Cardiac fibroblast (primary cell): ENCODE data around the gene KLRC2.
"Not testable (repeated sequence)": the region's sequence is repeated elsewhere in the genome, so short reads cannot be mapped to it uniquely, and the experiment has no call there.

ENCODE experiments used
- DNase-seq, 2 donors: peaks; one replicate each; pipeline versions ENCODE4 v3.0.0 to v3.0.0-alpha.2; 2010; ENCODE audit warnings: low read depth in 2 of 2
- H3K4me3 ChIP-seq, 2 donors: replicated peaks in 1 of 2; 1 replicate in 1 of 2; 2 replicates in 1 of 2; pipeline ENCODE4 v1.5.1; 2011; ENCODE audit warnings: low read depth in 2 of 2, low read length in 2 of 2, mild to moderate bottlenecking in 2 of 2, moderate library complexity in 1 of 2
- CTCF ChIP-seq: IDR thresholded peaks from one replicate; pipeline ENCODE4 v1.5.1; 2011; ENCODE audit warnings: low read depth, mild to moderate bottlenecking, low read length, inconsistent platforms

Gene KLRC2

GRCh38 chr12:10453156-10453555 is 17.3 kb upstream of the KLRC2 start, which contains the start of gene KLRC1:
Gene KLRC1 (minus strand): TSS chr12:10453377. CDS start chr12:10451156, 2,221 bp downstream.
- peak in 1 of 2 donors; percentile 41 for DNase-seq
- no peak for TF ChIP-seq CTCF

GRCh38 chr12:10448236-10448635 is 12.4 kb upstream of the KLRC2 start:
- DNase-seq: no peak
- no peak overlapping the region for H3K4me3 ChIP-seq
- TF ChIP-seq CTCF: no peak

More at GRCh38 chr12:10453156-10453555, 17.3 kb upstream of the KLRC2 start, which contains the start of gene KLRC1:
- H3K4me3 ChIP-seq: no peak within 1 kb of the TSS

DNA sequence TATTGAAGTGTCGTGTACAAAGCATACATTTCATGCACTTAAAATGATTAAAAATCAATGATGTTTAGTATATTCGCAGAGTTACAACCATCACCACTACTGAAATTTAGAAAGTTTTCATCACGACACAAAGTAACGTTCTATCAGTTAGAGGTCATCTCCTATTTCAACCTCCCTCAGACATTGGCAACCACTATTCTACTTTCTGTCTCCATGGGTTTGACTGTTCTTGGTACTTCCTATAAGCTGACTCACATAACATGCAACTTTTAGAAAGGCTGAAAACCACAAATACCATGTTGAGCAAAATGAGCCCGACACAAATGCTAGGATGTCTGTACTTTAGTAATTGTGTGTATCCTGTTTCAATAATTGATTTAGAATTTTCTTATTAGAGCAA is 10.2 kb upstream of the KLRC2 start:
- H3K4me3 ChIP-seq, DNase-seq: not testable (repeated sequence)

GRCh38 chr12:10441144-10441543 is 5.3 kb upstream of the KLRC2 start:
- not testable (repeated sequence) for DNase-seq, H3K4me3 ChIP-seq

DNA sequence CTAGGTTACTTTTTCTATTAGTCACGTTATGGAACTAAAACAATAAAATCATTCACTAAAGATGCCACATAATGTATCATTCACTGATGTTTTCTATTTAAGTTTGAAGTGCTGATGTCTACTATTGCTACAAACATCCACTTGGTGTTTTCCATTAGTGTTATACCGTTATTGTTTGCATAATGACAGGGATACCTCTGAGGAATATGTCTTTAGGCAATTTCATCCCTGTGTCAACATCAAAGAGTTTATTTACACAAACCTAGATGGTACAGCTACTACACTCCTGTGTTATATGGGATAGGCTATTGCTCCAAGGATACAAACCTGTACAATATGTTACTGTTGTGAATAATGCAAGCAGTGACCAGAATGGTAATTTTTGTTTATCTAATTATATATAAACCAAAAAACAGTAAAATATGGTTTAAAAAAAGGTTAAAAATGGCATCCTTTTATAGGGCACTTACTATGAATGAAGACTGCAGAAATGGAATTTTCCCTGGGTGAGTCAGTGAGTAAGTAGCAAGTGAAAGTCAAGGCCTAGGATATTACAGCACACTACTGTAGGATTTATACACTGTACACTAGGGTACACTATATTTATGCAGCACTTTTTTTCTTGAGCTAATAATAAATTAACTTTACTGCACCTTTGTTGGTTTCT is 3.9 kb upstream of the KLRC2 start:
- H3K4me3 ChIP-seq: not testable (repeated sequence)
- peak in 1 of 2 donors; percentile 16 for DNase-seq

- not testable (repeated sequence) for H3K4me3 ChIP-seq, DNase-seq
Observed at GRCh38 chr12:10437601-10438000, 1.8 kb upstream of the KLRC2 start.

GRCh38 chr12:10430623-10431022 is 5.2 kb downstream of the KLRC2 start:
- H3K4me3 ChIP-seq, DNase-seq: not testable (repeated sequence)

DNA sequence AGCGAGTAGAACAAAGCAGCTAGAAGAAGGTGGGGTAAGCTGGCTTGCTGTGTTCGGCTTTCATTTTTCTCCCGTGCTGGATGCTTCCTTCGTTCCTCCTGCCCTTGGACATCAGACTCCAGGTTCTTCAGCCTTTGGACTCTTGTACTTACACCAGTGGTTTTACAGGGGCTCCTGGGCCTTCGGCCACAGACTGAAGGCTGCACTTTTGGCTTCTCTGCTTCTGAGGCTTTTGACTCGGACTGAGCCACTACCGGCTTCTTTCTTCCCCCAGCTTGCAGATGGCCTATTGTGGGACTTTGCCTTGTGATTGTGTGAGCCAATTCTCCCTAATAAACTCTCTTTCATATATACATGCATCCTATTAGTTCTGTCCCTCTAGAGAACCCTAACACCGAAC is 9.9 kb downstream of the KLRC2 start:
- H3K4me3 ChIP-seq, DNase-seq: not testable (repeated sequence)

DNA sequence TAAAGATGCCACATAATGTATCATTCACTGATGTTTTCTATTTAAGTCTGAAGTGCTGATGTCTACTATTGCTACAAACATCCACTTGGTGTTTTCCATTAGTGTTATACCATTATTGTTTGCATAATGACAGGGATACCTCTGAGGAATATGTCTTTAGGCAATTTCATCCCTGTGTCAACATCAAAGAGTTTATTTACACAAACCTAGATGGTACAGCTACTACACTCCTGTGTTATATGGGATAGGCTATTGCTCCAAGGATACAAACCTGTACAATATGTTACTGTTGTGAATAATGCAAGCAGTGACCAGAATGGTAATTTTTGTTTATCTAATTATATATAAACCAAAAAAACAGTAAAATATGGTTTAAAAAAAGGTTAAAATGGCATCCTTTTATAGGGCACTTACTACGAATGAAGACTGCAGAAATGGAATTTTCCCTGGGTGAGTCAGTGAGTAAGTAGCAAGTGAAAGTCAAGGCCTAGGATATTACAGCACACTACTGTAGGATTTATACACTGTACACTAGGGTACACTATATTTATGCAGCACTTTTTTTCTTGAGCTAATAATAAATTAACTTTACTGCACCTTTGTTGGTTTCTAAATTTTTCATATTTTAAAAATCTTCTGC is 11.4 kb downstream of the KLRC2 start:
- not testable (repeated sequence) for DNase-seq, H3K4me3 ChIP-seq

DNA sequence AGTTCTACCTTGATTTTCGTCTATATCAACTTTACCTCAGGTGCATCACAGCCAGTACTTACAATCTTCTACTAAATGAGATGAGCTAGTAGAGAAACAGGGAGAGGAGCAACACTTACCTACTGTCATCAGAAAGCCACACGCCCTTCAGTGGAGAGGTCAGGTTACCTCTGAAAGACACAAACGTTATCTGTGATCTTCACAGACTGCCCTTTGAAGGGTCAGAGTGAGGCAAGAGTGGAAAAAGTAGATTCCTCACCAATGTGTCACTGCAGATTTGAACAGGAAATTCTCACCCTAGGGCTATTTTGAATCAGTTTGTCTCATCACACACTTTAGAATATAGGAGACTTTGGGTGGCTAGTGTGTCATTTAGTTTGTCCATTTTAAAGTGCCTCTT is 13.7 kb downstream of the KLRC2 start:
- DNase-seq, H3K4me3 ChIP-seq: not testable (repeated sequence)

DNA sequence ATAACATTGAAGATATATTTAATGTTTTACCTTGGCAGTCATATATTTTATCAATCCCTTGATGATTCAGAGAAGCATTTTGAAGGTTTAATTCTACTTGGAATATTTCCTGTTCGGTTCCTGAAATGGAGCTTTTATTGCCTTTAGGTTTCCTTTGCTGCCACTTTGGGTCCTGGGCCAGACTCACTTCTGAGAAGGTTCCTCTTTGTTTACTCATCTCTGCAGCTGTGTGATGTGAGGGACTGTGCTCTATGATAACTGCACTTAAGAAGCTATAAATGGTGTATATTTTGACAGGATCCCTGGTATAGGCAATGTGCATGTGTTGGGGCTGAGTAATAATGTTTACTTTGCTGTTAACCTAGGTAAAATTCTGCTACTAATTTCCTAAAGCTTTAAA is 15.5 kb downstream of the KLRC2 start, which contains the start of gene KLRC3:
Gene KLRC3 (minus strand): TSS at position 262 of the 400 bp plus-strand sequence. CDS start 45 bp downstream, at position 217.
- DNase-seq: peak in 1 of 2 donors; percentile 47
- not testable (repeated sequence) for H3K4me3 ChIP-seq

- H3K4me3 ChIP-seq: no peak within 1 kb of the TSS
Observed at GRCh38 chr12:10409392-10409791, 26.4 kb downstream of the KLRC2 start, which contains the start of gene KLRC4. Gene KLRC4 (minus strand): TSS chr12:10409757. CDS start chr12:10409575, 182 bp downstream.

More at GRCh38 chr12:10409392-10409791, 26.4 kb downstream of the KLRC2 start, which contains the start of gene KLRC4:
- peak in 1 of 2 donors; percentile 60 for DNase-seq
- TF ChIP-seq CTCF: no peak
